ENCODE measurements around the gene LOXL1.
A peak's percentile ranks its signal among the peaks of the same experiment; 100 is the strongest.

Gene LOXL1

GRCh38 chr15:73922186-73923151 lies 3.8 kb upstream of the LOXL1 start:
- DNase-seq (ENCODE audit: low read depth in 2 of 2) = no peak

- no peak for DNase-seq (ENCODE audit: low read depth in 2 of 2)
Observed at GRCh38 chr15:73923156-73923487, 3.1 kb upstream of the LOXL1 start.

- DNase-seq (ENCODE audit: low read depth in 2 of 2) = no peak
Observed at GRCh38 chr15:73923488-73924164, 2.6 kb upstream of the LOXL1 start.

- DNase-seq (ENCODE audit: low read depth in 2 of 2) = no peak
Observed at GRCh38 chr15:73924171-73924921, 1.9 kb upstream of the LOXL1 start.

- no peak for DNase-seq (ENCODE audit: low read depth in 2 of 2)
Observed at GRCh38 chr15:73925848-73926218, 429 bp upstream of the LOXL1 start.

- DNase-seq (ENCODE audit: low read depth in 2 of 2) = peak in 1 of 2 donors; percentile 32
Observed at GRCh38 chr15:73927003-73927475, 777 bp downstream of the LOXL1 start.

- DNase-seq (ENCODE audit: low read depth in 2 of 2) = peak; percentile 40 to 75
Observed at GRCh38 chr15:73927476-73928240, 1.4 kb downstream of the LOXL1 start.

- no peak for DNase-seq (ENCODE audit: low read depth in 2 of 2)
Observed at GRCh38 chr15:73928241-73928579, 1.9 kb downstream of the LOXL1 start.

- DNase-seq (ENCODE audit: low read depth in 2 of 2) = no peak
Observed at GRCh38 chr15:73928971-73929627, 2.8 kb downstream of the LOXL1 start.

- no peak for DNase-seq (ENCODE audit: low read depth in 2 of 2)
Observed at GRCh38 chr15:73930371-73930770, 4.1 kb downstream of the LOXL1 start.

- DNase-seq (ENCODE audit: low read depth in 2 of 2) = no peak
Observed at GRCh38 chr15:73930790-73931281, 4.6 kb downstream of the LOXL1 start.

- no peak for DNase-seq (ENCODE audit: low read depth in 2 of 2)
Observed at GRCh38 chr15:73931441-73931840, 5.2 kb downstream of the LOXL1 start.

GRCh38 chr15:73932381-73933191 lies 6.3 kb downstream of the LOXL1 start:
- DNase-seq (ENCODE audit: low read depth in 2 of 2) = no peak

GRCh38 chr15:73934281-73934680 lies 8.0 kb downstream of the LOXL1 start:
- DNase-seq (ENCODE audit: low read depth in 2 of 2) = no peak

GRCh38 chr15:73935547-73935946 lies 9.3 kb downstream of the LOXL1 start:
- DNase-seq (ENCODE audit: low read depth in 2 of 2) = no peak

GRCh38 chr15:73936181-73936580 lies 9.9 kb downstream of the LOXL1 start:
- DNase-seq (ENCODE audit: low read depth in 2 of 2) = no peak

GRCh38 chr15:73936588-73937290 lies 10.5 kb downstream of the LOXL1 start:
- no peak for DNase-seq (ENCODE audit: low read depth in 2 of 2)

- no peak for DNase-seq (ENCODE audit: low read depth in 2 of 2)
Observed at GRCh38 chr15:73937296-73937695, 11.0 kb downstream of the LOXL1 start.

- no peak for DNase-seq (ENCODE audit: low read depth in 2 of 2)
Observed at GRCh38 chr15:73937726-73938125, 11.5 kb downstream of the LOXL1 start.
